Measurements from ENCODE around the gene ADARB2.

The ADARB2 gene

GRCh38 chr10:1348773-1349050, 388.6 kb downstream of the ADARB2 start:
- TF ChIP-seq POLR2AphosphoS5 (IDR thresholded peaks at IDR 0.05; ENCODE audit: low read depth), result no peak
- TF ChIP-seq GABPA (IDR thresholded peaks at IDR 0.05; ENCODE audit: low read depth), result no peak
- no peak for TF ChIP-seq REST (IDR thresholded peaks at IDR 0.05; ENCODE audit: insufficient replicate concordance, low read depth)
- TF ChIP-seq SPI1 (IDR thresholded peaks at IDR 0.05; ENCODE audit: borderline replicate concordance, low read depth), result no peak
- TF ChIP-seq CTCF (IDR thresholded peaks at IDR 0.05; ENCODE audit: insufficient read depth, low read length), result no peak

GRCh38 chr10:1347962-1348772, 389.2 kb downstream of the ADARB2 start:
- Histone ChIP-seq H3K4me3 (replicated peaks; ENCODE audit: insufficient read depth, low read length) (no peak overlapping the region), H3K27ac (replicated peaks) (no peak overlapping the region), H3K27me3 (ENCODE audit: insufficient read depth, poor library complexity, severe bottlenecking) (no peaks in the 10 kb centered on the region)
- no peak for TF ChIP-seq REST (IDR thresholded peaks at IDR 0.05; ENCODE audit: insufficient replicate concordance, low read depth)
- no peak for TF ChIP-seq SPI1 (IDR thresholded peaks at IDR 0.05; ENCODE audit: borderline replicate concordance, low read depth)
- no peak for TF ChIP-seq GABPA (IDR thresholded peaks at IDR 0.05; ENCODE audit: low read depth)
- no peak for TF ChIP-seq POLR2AphosphoS5 (IDR thresholded peaks at IDR 0.05; ENCODE audit: low read depth)
- TF ChIP-seq CTCF (IDR thresholded peaks at IDR 0.05; ENCODE audit: insufficient read depth, low read length), result no peak
- DNase-seq (ENCODE audit: low read depth in 1 of 2, low spot score in 1 of 2), result no peak

More at GRCh38 chr10:1348773-1349050, 388.6 kb downstream of the ADARB2 start:
- H3K27ac ChIP-seq (replicated peaks), result no peak overlapping the region
- no peaks in the 10 kb centered on the region for H3K27me3 ChIP-seq (ENCODE audit: insufficient read depth, poor library complexity, severe bottlenecking)
- no peak for DNase-seq (ENCODE audit: low read depth in 1 of 2, low spot score in 1 of 2)
- no peak overlapping the region for H3K4me3 ChIP-seq (replicated peaks; ENCODE audit: insufficient read depth, low read length)

- no peak for DNase-seq (ENCODE audit: low read depth in 1 of 2, low spot score in 1 of 2)
- no peaks in the 10 kb centered on the region for H3K27me3 ChIP-seq (ENCODE audit: insufficient read depth, poor library complexity, severe bottlenecking)
- no peak for TF ChIP-seq GABPA (IDR thresholded peaks at IDR 0.05; ENCODE audit: low read depth)
- no peak for TF ChIP-seq SPI1 (IDR thresholded peaks at IDR 0.05; ENCODE audit: borderline replicate concordance, low read depth)
- TF ChIP-seq CTCF (IDR thresholded peaks at IDR 0.05; ENCODE audit: insufficient read depth, low read length), result no peak
- TF ChIP-seq REST (IDR thresholded peaks at IDR 0.05; ENCODE audit: insufficient replicate concordance, low read depth), result no peak
- TF ChIP-seq POLR2AphosphoS5 (IDR thresholded peaks at IDR 0.05; ENCODE audit: low read depth), result no peak
- H3K4me3 ChIP-seq (replicated peaks; ENCODE audit: insufficient read depth, low read length), result no peak overlapping the region
- H3K27ac ChIP-seq (replicated peaks), result no peak overlapping the region
These were observed 389.8 kb downstream of the ADARB2 start for GRCh38 chr10:1347525-1347924.

Measured in HL-60 (cell line).